ENCODE results near the gene GRM6. TPM values are rescaled to one million over a fixed set of nuclear protein-coding genes. Genes with fewer than 3 reads are reported as not detected.

Gene GRM6
- total RNA-seq, 1 experiment from 2014 or later = 0.33 TPM

DNA sequence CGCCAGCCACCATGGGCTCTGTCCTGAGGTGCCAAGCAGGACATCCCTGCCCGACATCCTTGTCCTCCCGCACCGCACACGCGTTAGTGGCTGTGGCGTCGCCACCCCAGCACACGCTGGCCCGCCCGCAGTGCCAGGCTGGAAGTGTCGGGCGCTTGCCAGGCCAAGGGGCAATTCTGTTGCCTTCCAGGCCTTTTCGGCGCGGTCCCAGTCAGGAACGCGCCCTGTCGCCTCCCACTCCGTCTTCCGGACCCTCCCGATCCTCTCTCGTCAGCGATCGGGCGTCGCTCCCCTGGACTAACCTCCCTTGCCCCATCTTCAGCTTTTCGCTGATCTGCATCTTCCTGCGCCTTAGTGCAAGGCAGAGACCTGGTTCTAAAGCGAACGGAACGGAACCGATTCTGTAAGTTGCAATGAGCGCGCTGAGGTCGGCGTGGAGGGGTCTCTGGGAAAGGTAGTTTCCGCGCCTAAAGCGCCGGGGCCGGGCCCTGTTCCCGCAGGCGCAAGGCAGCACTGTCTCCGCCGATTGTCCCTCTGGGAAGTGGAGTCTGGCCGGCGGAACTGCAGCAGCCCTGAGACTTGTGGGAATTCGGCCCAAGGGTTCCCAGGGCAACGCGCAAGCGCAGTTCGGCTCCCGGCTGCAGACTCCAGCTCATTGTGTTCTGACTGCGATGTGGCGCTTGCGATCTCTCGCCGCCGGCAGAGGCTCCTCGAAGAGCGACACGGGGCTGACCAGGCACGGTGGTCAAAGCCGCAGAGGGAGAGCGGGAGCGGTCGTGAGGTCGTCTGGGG, 54.4 kb downstream of the GRM6 start, which contains the start of gene ZNF454 (continued):
- TF ChIP-seq, protein P1, sequence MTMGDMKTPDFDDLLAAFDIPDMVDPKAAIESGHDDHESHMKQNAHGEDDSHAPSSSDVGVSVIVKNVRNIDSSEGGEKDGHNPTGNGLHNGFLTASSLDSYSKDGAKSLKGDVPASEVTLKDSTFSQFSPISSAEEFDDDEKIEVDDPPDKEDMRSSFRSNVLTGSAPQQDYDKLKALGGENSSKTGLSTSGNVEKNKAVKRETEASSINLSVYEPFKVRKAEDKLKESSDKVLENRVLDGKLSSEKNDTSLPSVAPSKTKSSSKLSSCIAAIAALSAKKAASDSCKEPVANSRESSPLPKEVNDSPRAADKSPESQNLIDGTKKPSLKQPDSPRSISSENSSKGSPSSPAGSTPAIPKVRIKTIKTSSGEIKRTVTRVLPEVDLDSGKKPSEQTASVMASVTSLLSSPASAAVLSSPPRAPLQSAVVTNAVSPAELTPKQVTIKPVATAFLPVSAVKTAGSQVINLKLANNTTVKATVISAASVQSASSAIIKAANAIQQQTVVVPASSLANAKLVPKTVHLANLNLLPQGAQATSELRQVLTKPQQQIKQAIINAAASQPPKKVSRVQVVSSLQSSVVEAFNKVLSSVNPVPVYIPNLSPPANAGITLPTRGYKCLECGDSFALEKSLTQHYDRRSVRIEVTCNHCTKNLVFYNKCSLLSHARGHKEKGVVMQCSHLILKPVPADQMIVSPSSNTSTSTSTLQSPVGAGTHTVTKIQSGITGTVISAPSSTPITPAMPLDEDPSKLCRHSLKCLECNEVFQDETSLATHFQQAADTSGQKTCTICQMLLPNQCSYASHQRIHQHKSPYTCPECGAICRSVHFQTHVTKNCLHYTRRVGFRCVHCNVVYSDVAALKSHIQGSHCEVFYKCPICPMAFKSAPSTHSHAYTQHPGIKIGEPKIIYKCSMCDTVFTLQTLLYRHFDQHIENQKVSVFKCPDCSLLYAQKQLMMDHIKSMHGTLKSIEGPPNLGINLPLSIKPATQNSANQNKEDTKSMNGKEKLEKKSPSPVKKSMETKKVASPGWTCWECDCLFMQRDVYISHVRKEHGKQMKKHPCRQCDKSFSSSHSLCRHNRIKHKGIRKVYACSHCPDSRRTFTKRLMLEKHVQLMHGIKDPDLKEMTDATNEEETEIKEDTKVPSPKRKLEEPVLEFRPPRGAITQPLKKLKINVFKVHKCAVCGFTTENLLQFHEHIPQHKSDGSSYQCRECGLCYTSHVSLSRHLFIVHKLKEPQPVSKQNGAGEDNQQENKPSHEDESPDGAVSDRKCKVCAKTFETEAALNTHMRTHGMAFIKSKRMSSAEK (CRISPR knock-in tag; IDR thresholded peaks at IDR 0.05; ENCODE audit: borderline replicate concordance) = no peak
- TF ChIP-seq ZNF423 (CRISPR knock-in tag; IDR thresholded peaks at IDR 0.05) (no peak), CREB1 (CRISPR knock-in tag; IDR thresholded peaks at IDR 0.05) (peak; percentile 45; the same call in 1 of the 2 replicates), ATF1 (CRISPR knock-in tag; IDR thresholded peaks at IDR 0.05) (0 out of 2 replicates have a peak, but pooled peaks have one; percentile 50), ZNF671 (CRISPR knock-in tag; IDR thresholded peaks at IDR 0.05) (no peak), ZNF263 (CRISPR knock-in tag; IDR thresholded peaks at IDR 0.05; ENCODE audit: low read depth) (no peak), FOXJ3 (CRISPR knock-in tag; IDR thresholded peaks at IDR 0.05; ENCODE audit: borderline replicate concordance) (no peak), RORB (CRISPR knock-in tag; IDR thresholded peaks at IDR 0.05) (no peak), TEAD4 (CRISPR knock-in tag; IDR thresholded peaks at IDR 0.05) (peak; percentile 87), ZBTB21 (CRISPR knock-in tag; IDR thresholded peaks at IDR 0.05; ENCODE audit: borderline replicate concordance) (peak; percentile 46; the same call in 1 of the 2 replicates), ZNF219 (CRISPR knock-in tag; IDR thresholded peaks at IDR 0.05; ENCODE audit: borderline replicate concordance) (0 out of 2 replicates have a peak, but pooled peaks have one; percentile 67), NFATC4 (CRISPR knock-in tag; IDR thresholded peaks at IDR 0.05) (no peak), ZNF416 (CRISPR knock-in tag; IDR thresholded peaks at IDR 0.05) (no peak), JUN (CRISPR knock-in tag; IDR thresholded peaks at IDR 0.05) (peak; percentile 86; the same call in 1 of the 2 replicates), ELF4 (CRISPR knock-in tag; IDR thresholded peaks at IDR 0.05; ENCODE audit: low read depth) (no peak), NR1H2 (CRISPR knock-in tag; IDR thresholded peaks at IDR 0.05) (0 out of 2 replicates have a peak, but pooled peaks have one; percentile 61), RELA (CRISPR knock-in tag; IDR thresholded peaks at IDR 0.05; ENCODE audit: borderline replicate concordance) (peak; percentile 85; the same call in 1 of the 2 replicates), TEAD1 (CRISPR knock-in tag; IDR thresholded peaks at IDR 0.05) (peak; percentile 89), ESRRA (CRISPR knock-in tag; IDR thresholded peaks at IDR 0.05; ENCODE audit: borderline replicate concordance) (peak; percentile 59), SP1 (CRISPR knock-in tag; conservative IDR thresholded peaks at IDR 0.05) (peak; percentile 77), IRF2 (CRISPR knock-in tag; IDR thresholded peaks at IDR 0.05; ENCODE audit: borderline replicate concordance, low read depth) (no peak)
- TF ChIP-seq, protein P2, sequence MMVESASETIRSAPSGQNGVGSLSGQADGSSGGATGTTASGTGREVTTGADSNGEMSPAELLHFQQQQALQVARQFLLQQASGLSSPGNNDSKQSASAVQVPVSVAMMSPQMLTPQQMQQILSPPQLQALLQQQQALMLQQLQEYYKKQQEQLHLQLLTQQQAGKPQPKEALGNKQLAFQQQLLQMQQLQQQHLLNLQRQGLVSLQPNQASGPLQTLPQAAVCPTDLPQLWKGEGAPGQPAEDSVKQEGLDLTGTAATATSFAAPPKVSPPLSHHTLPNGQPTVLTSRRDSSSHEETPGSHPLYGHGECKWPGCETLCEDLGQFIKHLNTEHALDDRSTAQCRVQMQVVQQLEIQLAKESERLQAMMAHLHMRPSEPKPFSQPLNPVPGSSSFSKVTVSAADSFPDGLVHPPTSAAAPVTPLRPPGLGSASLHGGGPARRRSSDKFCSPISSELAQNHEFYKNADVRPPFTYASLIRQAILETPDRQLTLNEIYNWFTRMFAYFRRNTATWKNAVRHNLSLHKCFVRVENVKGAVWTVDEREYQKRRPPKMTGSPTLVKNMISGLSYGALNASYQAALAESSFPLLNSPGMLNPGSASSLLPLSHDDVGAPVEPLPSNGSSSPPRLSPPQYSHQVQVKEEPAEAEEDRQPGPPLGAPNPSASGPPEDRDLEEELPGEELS (CRISPR knock-in tag; IDR thresholded peaks at IDR 0.05) = peak; percentile 87
- TF ChIP-seq, protein P3, sequence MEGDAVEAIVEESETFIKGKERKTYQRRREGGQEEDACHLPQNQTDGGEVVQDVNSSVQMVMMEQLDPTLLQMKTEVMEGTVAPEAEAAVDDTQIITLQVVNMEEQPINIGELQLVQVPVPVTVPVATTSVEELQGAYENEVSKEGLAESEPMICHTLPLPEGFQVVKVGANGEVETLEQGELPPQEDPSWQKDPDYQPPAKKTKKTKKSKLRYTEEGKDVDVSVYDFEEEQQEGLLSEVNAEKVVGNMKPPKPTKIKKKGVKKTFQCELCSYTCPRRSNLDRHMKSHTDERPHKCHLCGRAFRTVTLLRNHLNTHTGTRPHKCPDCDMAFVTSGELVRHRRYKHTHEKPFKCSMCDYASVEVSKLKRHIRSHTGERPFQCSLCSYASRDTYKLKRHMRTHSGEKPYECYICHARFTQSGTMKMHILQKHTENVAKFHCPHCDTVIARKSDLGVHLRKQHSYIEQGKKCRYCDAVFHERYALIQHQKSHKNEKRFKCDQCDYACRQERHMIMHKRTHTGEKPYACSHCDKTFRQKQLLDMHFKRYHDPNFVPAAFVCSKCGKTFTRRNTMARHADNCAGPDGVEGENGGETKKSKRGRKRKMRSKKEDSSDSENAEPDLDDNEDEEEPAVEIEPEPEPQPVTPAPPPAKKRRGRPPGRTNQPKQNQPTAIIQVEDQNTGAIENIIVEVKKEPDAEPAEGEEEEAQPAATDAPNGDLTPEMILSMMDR (IDR thresholded peaks at IDR 0.05) = no peak
- TF ChIP-seq, protein P4, sequence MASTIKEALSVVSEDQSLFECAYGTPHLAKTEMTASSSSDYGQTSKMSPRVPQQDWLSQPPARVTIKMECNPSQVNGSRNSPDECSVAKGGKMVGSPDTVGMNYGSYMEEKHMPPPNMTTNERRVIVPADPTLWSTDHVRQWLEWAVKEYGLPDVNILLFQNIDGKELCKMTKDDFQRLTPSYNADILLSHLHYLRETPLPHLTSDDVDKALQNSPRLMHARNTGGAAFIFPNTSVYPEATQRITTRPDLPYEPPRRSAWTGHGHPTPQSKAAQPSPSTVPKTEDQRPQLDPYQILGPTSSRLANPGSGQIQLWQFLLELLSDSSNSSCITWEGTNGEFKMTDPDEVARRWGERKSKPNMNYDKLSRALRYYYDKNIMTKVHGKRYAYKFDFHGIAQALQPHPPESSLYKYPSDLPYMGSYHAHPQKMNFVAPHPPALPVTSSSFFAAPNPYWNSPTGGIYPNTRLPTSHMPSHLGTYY (CRISPR knock-in tag; IDR thresholded peaks at IDR 0.05) = no peak
- TF ChIP-seq, protein P5, sequence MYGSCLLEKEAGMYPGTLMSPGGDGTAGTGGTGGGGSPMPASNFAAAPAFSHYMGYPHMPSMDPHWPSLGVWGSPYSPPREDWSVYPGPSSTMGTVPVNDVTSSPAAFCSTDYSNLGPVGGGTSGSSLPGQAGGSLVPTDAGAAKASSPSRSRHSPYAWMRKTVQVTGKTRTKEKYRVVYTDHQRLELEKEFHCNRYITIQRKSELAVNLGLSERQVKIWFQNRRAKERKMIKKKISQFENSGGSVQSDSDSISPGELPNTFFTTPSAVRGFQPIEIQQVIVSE (CRISPR knock-in tag; IDR thresholded peaks at IDR 0.05; ENCODE audit: borderline replicate concordance) = no peak
- TF ChIP-seq, protein P6, sequence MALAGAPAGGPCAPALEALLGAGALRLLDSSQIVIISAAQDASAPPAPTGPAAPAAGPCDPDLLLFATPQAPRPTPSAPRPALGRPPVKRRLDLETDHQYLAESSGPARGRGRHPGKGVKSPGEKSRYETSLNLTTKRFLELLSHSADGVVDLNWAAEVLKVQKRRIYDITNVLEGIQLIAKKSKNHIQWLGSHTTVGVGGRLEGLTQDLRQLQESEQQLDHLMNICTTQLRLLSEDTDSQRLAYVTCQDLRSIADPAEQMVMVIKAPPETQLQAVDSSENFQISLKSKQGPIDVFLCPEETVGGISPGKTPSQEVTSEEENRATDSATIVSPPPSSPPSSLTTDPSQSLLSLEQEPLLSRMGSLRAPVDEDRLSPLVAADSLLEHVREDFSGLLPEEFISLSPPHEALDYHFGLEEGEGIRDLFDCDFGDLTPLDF (CRISPR knock-in tag; IDR thresholded peaks at IDR 0.05) = peak; percentile 83
- TF ChIP-seq, protein P7, sequence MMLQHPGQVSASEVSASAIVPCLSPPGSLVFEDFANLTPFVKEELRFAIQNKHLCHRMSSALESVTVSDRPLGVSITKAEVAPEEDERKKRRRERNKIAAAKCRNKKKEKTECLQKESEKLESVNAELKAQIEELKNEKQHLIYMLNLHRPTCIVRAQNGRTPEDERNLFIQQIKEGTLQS (CRISPR knock-in tag; conservative IDR thresholded peaks at IDR 0.05) = no peak

All from WTC11 (cell line).